Non-pigmented ciliary epithelial cell (primary cell): ENCODE measurements around the gene RBMS1.

Experiments
- DNase-seq: peaks from one replicate; pipeline ENCODE4 v3.0.0-alpha.2; 2010; ENCODE audit warnings: low read depth

The RBMS1 gene

DNA sequence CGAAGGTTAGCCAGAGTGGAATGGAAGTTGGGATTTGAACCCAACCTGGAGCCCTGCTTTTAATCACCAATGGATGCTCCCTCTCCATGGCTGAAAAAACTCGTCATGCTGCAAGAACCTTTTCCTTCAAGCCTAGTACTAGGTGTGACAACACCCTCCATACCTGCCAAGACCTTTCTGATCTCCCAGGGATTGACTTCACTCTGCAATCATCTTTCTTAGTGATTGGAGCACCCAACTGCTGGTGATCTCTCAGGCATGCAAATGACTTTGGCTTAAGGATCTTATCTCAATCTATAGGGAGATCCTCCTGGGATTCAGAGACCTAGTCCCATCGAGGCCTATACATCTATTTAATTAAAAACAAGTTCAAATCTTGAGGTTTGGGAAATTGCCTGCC, 270.0 kb downstream of the RBMS1 start:
- no peak for DNase-seq

DNA sequence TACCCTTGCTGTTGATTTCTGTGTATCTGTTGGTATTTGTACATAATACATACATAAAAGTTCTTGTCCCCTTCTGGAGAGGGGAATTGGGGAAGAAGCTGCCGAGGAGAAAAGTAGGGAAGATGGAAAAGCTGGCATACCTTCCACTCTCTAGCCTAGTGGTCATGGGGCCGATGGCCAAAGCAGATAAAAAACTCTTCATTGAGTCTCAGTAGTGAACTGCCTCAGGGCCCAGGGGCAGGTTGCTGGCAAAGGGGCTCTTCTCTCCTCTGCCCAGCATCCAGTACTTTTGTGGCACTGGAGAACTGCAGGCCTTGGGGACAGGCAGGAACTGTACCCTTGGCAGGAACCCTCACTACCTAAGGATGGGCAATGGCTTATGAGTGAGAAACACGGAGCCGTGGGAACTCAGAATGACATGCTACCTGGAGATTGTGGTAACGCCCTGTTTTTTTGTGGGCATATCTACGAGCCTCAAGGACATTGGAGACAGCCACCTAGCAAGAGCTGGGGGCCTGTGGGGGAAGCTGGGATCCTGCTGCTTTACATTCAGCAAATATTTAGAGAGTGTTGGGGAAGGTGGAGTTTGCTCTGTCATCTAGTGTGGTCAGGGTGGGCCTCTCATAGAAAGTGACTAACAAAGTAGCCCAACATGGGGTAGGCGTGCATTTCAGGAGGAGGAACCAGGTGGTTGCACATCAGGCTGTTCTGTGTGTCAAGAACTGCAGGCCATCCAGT, 270.9 kb downstream of the RBMS1 start:
- no peak for DNase-seq
